HEK293 (cell line): ENCODE results near the gene KPTN.

Source experiments
- CTCF ChIA-PET: fragments of 350-600 bp; formaldehyde crosslinking; extraction: SDS; loops from one replicate; lab custom pipeline; 2021; ENCODE audit warnings: antibody characterized with exemption; lab: Yijun Ruan, JAX
- POLR2A ChIA-PET: fragments of 300-600 bp; formaldehyde crosslinking; extraction: SDS; loops from one replicate; lab custom pipeline; 2020; ENCODE audit warnings: antibody characterized with exemption, inconsistent platforms; lab: Yijun Ruan, JAX
- H3K27ac ChIP-seq: fragments of 200-500 bp; sonication (Bioruptor generic); 2 replicates; pipeline ENCODE4 v1.5.1; 2014; ENCODE audit warnings: low read depth, low read length, control low read depth, inconsistent platforms; ENCODE audit errors: extremely low read depth
- H3K36me3 ChIP-seq, 2 experiments: fragments of 200-500 bp in 1 of 2; sonication (Bioruptor generic) in 1 of 2; 1 replicate in 1 of 2; 2 replicates in 1 of 2; pipeline ENCODE4 v1.5.1; 2014 to 2017; ENCODE audit warnings: inconsistent platforms in 2 of 2, low read length in 2 of 2; ENCODE audit not compliant: control insufficient read depth in 2 of 2, insufficient read depth in 1 of 2
- H3K4me1 ChIP-seq: fragments of 200-500 bp; sonication (Bioruptor generic); 2 replicates; pipeline ENCODE4 v1.5.1; 2014; ENCODE audit warnings: mild to moderate bottlenecking, low read length, inconsistent platforms; ENCODE audit not compliant: control insufficient read depth, insufficient read depth
- H3K4me3 ChIP-seq: 2 replicates; pipeline ENCODE4 v1.5.1; 2011; ENCODE audit warnings: low read depth, mild to moderate bottlenecking, control low read depth, low read length, moderate library complexity
- H3K9me3 ChIP-seq: fragments of 200-500 bp; sonication (Bioruptor generic); 2 replicates; pipeline ENCODE4 v1.5.1; 2014; ENCODE audit warnings: low read depth, low read length, inconsistent platforms; ENCODE audit not compliant: control insufficient read depth, insufficient read depth
- GLIS1 ChIP-seq: fragments of 450-650 bp; formaldehyde crosslinking; IDR thresholded peaks from 2 replicates; pipeline ENCODE4 v1.5.1; 2016; ENCODE audit warnings: missing biosample characterization, missing genetic modification characterization
- ZIC2 ChIP-seq: fragments of 450-650 bp; formaldehyde crosslinking; IDR thresholded peaks from 2 replicates; pipeline ENCODE4 v1.5.1; 2016; ENCODE audit warnings: missing biosample characterization, missing genetic modification characterization
- ZNF140 ChIP-seq: fragments of 450-650 bp; formaldehyde crosslinking; IDR thresholded peaks from 2 replicates; pipeline ENCODE4 v1.5.1; 2016; ENCODE audit warnings: missing biosample characterization, missing genetic modification characterization
- ZNF175 ChIP-seq: fragments of 450-650 bp; formaldehyde crosslinking; IDR thresholded peaks from 2 replicates; pipeline ENCODE4 v1.5.1; 2016; ENCODE audit warnings: missing biosample characterization, missing genetic modification characterization
- ZNF423 ChIP-seq: fragments of 450-650 bp; formaldehyde crosslinking; IDR thresholded peaks from 2 replicates; pipeline ENCODE4 v1.5.1; 2016; ENCODE audit warnings: missing biosample characterization, missing genetic modification characterization
- ZNF626 ChIP-seq: fragments of 450-650 bp; sonication (Bioruptor Pico); formaldehyde crosslinking; IDR thresholded peaks from 2 replicates; pipeline ENCODE4 v1.5.1; 2018; ENCODE audit warnings: missing biosample characterization, missing genetic modification characterization, inconsistent platforms
- ZNF707 ChIP-seq: fragments of 450-650 bp; formaldehyde crosslinking; IDR thresholded peaks from 2 replicates; pipeline ENCODE4 v1.5.1; 2016; ENCODE audit warnings: missing biosample characterization, missing genetic modification characterization
- ZSCAN30 ChIP-seq: fragments of 450-650 bp; IDR thresholded peaks from 2 replicates; pipeline ENCODE4 v1.5.1; 2018; ENCODE audit warnings: missing biosample characterization, mild to moderate bottlenecking, missing genetic modification characterization, moderate library complexity
- TF ChIP-seq, protein P1 (sequence below): fragments of 450-650 bp; formaldehyde crosslinking; IDR thresholded peaks from 2 replicates; pipeline ENCODE4 v1.5.1; 2016; ENCODE audit warnings: missing biosample characterization, missing genetic modification characterization
- TF ChIP-seq, protein P2 (sequence below): fragments of 450-650 bp; formaldehyde crosslinking; IDR thresholded peaks from 2 replicates; pipeline ENCODE4 v1.5.1; 2016; ENCODE audit warnings: missing biosample characterization, missing genetic modification characterization
- TF ChIP-seq, protein P3 (sequence below): fragments of 450-650 bp; formaldehyde crosslinking; IDR thresholded peaks from 2 replicates; pipeline ENCODE4 v1.5.1; 2016; ENCODE audit warnings: missing biosample characterization, missing genetic modification characterization
- TF ChIP-seq, protein P4 (sequence below): fragments of 450-650 bp; formaldehyde crosslinking; IDR thresholded peaks from 2 replicates; pipeline ENCODE4 v1.5.1; 2016; ENCODE audit warnings: missing biosample characterization, missing genetic modification characterization
- TF ChIP-seq, protein P5 (sequence below): fragments of 450-650 bp; formaldehyde crosslinking; IDR thresholded peaks from 2 replicates; pipeline ENCODE4 v1.5.1; 2016; ENCODE audit warnings: missing biosample characterization, missing genetic modification characterization

KPTN gene

DNA sequence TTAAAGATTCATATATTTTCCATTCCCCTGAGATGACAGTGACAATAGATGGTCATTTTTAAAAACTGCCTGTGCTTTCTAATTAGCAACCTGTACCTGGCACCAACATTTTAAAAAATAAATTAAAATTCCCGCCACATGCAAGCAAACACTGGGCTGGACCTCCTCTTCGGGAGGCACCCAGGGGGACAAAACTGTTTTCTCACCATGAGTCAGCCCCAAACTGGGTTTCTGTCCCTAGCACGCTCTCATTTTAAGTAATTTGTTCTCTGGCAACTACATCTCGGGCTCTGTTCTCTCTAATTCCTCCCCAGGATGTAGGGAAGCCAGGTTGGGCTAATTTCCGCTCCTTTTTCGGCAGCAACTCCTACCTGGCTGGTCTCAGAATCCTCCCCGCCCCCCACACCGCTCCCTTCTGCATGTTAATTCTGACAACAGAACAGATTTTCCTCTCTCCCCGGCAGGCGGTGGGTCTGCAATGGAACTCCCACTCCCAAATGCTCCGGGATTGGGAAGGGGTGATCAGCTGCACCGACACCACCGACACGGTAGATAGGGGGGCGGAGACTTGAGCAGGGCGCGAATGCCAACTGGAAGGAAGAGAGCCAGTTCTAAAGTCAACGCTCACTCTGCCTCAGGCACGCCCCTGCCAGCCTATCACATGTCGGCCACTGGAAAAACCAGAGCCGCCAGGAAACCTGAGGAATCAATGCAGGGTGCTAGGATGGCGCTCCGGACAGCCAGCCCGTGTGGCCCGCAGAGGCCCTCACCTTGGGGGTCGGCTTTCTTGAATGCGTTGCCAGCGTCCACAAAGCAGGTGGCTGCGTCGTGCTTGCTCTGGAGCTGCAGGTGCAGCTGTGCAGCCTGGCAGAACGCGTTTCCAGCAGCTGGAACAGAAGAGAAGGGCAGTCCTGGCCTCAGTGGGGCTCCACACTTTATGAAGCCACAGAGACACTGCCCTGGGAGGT lies 16.1 kb upstream of the KPTN start:
- H3K27ac ChIP-seq: no peak overlapping the region
- no peaks in the 10 kb centered on the region for H3K4me1 ChIP-seq
- peaks cover 13 to 83% of the 10 kb centered on the region in 2 experiments for H3K36me3 ChIP-seq
- no peaks in the 10 kb centered on the region for H3K9me3 ChIP-seq
- CTCF ChIA-PET: no interaction called here
- H3K4me3 ChIP-seq: no peak overlapping the region
- TF ChIP-seq, protein P1, sequence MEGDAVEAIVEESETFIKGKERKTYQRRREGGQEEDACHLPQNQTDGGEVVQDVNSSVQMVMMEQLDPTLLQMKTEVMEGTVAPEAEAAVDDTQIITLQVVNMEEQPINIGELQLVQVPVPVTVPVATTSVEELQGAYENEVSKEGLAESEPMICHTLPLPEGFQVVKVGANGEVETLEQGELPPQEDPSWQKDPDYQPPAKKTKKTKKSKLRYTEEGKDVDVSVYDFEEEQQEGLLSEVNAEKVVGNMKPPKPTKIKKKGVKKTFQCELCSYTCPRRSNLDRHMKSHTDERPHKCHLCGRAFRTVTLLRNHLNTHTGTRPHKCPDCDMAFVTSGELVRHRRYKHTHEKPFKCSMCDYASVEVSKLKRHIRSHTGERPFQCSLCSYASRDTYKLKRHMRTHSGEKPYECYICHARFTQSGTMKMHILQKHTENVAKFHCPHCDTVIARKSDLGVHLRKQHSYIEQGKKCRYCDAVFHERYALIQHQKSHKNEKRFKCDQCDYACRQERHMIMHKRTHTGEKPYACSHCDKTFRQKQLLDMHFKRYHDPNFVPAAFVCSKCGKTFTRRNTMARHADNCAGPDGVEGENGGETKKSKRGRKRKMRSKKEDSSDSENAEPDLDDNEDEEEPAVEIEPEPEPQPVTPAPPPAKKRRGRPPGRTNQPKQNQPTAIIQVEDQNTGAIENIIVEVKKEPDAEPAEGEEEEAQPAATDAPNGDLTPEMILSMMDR: no peak
- TF ChIP-seq GLIS1 (tag by site-specific recombination): peak; percentile 32; the same call in 1 of the 2 replicates
- TF ChIP-seq ZNF423 (tag by site-specific recombination): no peak
- TF ChIP-seq ZNF140 (tag by site-specific recombination): no peak
- POLR2A ChIA-PET: no interaction called here

DNA sequence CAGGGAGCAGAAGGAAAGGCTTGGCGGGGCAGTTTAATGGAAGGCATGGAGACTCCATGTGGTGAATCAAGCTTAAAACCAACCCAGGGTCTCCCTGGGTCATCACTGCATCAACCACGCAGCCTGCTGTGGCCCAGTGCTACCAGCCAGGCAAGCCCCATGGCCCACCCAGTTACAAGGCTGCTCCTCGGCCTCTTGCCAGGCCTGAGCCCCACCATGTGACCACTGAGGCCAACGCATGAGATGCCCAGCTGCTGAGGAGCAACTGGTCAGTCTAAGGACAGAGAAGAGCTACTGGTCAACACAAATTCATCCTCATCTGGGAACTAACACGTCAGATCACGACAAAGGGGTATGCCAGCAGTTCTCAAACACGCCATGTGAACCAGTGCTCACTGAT lies 15.4 kb upstream of the KPTN start:
- ChIA-PET CTCF (interaction anchor here (1.1 kb wide), 1 partner anchor 15 kb away, joined by 5 read pairs; the partner anchor contains the start of gene KPTN), POLR2A (interaction anchor here (1.1 kb wide), 1 partner anchor 16 kb away, joined by 3 read pairs; the partner anchor contains the start of gene NAPA)
- Histone ChIP-seq H3K27ac (no peak overlapping the region), H3K36me3 (peaks cover 13 to 84% of the 10 kb centered on the region in 2 experiments), H3K4me3 (no peak overlapping the region), H3K9me3 (no peaks in the 10 kb centered on the region), H3K4me1 (no peaks in the 10 kb centered on the region)
- TF ChIP-seq ZNF175 (tag by site-specific recombination) (no peak), ZNF626 (tag by site-specific recombination) (no peak), ZNF707 (no peak), ZIC2 (tag by site-specific recombination) (peak; percentile 53)
- TF ChIP-seq, protein P2, sequence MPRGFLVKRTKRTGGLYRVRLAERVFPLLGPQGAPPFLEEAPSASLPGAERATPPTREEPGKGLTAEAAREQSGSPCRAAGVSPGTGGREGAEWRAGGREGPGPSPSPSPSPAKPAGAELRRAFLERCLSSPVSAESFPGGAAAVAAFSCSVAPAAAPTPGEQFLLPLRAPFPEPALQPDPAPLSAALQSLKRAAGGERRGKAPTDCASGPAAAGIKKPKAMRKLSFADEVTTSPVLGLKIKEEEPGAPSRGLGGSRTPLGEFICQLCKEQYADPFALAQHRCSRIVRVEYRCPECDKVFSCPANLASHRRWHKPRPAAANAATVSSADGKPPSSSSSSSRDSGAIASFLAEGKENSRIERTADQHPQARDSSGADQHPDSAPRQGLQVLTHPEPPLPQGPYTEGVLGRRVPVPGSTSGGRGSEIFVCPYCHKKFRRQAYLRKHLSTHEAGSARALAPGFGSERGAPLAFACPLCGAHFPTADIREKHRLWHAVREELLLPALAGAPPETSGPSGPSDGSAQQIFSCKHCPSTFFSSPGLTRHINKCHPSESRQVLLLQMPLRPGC: no peak
- TF ChIP-seq, protein P3, sequence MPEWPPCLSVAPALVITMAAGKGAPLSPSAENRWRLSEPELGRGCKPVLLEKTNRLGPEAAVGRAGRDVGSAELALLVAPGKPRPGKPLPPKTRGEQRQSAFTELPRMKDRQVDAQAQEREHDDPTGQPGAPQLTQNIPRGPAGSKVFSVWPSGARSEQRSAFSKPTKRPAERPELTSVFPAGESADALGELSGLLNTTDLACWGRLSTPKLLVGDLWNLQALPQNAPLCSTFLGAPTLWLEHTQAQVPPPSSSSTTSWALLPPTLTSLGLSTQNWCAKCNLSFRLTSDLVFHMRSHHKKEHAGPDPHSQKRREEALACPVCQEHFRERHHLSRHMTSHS (tag by site-specific recombination): no peak
- TF ChIP-seq, protein P4, sequence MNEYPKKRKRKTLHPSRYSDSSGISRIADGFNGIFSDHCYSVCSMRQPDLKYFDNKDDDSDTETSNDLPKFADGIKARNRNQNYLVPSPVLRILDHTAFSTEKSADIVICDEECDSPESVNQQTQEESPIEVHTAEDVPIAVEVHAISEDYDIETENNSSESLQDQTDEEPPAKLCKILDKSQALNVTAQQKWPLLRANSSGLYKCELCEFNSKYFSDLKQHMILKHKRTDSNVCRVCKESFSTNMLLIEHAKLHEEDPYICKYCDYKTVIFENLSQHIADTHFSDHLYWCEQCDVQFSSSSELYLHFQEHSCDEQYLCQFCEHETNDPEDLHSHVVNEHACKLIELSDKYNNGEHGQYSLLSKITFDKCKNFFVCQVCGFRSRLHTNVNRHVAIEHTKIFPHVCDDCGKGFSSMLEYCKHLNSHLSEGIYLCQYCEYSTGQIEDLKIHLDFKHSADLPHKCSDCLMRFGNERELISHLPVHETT (tag by site-specific recombination): no peak
- TF ChIP-seq, protein P5, sequence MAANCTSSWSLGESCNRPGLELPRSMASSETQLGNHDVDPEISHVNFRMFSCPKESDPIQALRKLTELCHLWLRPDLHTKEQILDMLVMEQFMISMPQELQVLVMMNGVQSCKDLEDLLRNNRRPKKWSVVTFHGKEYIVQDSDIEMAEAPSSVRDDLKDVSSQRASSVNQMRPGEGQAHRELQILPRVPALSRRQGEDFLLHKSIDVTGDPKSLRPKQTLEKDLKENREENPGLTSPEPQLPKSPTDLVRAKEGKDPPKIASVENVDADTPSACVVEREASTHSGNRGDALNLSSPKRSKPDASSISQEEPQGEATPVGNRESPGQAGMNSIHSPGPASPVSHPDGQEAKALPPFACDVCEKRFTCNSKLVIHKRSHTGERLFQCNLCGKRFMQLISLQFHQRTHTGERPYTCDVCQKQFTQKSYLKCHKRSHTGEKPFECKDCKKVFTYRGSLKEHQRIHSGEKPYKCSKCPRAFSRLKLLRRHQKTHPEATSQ (tag by site-specific recombination): no peak

DNA sequence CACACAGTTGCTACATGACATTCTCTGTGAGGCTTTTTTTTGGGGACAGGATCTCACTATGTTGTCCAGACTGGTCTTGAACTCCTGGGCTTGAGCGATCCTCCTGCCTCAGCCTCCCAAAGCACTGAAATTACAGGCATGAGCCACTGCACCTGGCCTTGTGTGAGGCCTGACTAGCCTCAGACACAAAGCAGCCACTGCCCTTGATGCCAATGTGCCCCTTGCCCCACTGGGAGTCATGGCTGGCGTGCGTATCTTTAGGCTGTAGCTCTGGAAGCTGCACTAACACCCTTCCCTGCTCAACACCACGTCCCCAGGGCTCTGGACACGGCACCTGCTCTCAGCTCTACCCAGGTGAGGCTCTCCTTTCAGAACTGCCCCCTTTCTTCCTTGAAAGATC lies 14.5 kb upstream of the KPTN start:
- POLR2A ChIA-PET: interaction anchor here (1.1 kb wide), 1 partner anchor 17 kb away, joined by 3 read pairs; the partner anchor contains the start of gene NAPA
- no peaks in the 10 kb centered on the region for H3K4me1 ChIP-seq

More for the DNA sequence above, 14.5 kb upstream of the KPTN start:
- CTCF ChIA-PET: interaction anchor here (0.6 to 1.1 kb wide), 2 partner anchors 15 to 225 kb away, joined by 3 to 5 read pairs; partner anchors contain the start of gene KPTN
- H3K36me3 ChIP-seq: peaks cover 13 to 82% of the 10 kb centered on the region in 2 experiments
- H3K9me3 ChIP-seq: no peaks in the 10 kb centered on the region
- no peak overlapping the region for H3K27ac ChIP-seq
- no peak for TF ChIP-seq ZSCAN30 (tag by site-specific recombination)
- 0 out of 2 replicates have a peak, but pooled peaks have one; percentile 9 for TF ChIP-seq ZIC2 (tag by site-specific recombination)
- no peak overlapping the region for H3K4me3 ChIP-seq
